DOHH2 (cell line): Measurements from ENCODE around the gene GRIN2D.

Experiments
- CTCF ChIP-seq: fragments of 200-600 bp; sonication (generic); IDR thresholded peaks from one replicate; pipeline ENCODE4 v1.5.1; 2014; ENCODE audit warnings: antibody characterized with exemption, mild to moderate bottlenecking, low read depth, low read length; ENCODE audit not compliant: poor library complexity, severe bottlenecking
- EZH2phosphoT487 ChIP-seq: fragments of 200-600 bp; sonication (generic); IDR thresholded peaks from 2 replicates; pipeline ENCODE4 v1.6.1; 2017; ENCODE audit warnings: borderline replicate concordance, mild to moderate bottlenecking, antibody characterized with exemption, low read length, moderate library complexity, mixed read lengths

GRCh38 chr19:48398375-48399235 lies 5.1 kb downstream of the GRIN2D start:
- TF ChIP-seq CTCF, result no peak
- TF ChIP-seq EZH2phosphoT487, result no peak
